ENCODE data around the gene IRGQ.
A peak's percentile ranks its signal among the peaks of the same experiment; 100 is the strongest.
"Not testable (repeated sequence)": the region's sequence is repeated elsewhere in the genome, so short reads cannot be mapped to it uniquely, and the experiment has no call there.

IRGQ gene

DNA sequence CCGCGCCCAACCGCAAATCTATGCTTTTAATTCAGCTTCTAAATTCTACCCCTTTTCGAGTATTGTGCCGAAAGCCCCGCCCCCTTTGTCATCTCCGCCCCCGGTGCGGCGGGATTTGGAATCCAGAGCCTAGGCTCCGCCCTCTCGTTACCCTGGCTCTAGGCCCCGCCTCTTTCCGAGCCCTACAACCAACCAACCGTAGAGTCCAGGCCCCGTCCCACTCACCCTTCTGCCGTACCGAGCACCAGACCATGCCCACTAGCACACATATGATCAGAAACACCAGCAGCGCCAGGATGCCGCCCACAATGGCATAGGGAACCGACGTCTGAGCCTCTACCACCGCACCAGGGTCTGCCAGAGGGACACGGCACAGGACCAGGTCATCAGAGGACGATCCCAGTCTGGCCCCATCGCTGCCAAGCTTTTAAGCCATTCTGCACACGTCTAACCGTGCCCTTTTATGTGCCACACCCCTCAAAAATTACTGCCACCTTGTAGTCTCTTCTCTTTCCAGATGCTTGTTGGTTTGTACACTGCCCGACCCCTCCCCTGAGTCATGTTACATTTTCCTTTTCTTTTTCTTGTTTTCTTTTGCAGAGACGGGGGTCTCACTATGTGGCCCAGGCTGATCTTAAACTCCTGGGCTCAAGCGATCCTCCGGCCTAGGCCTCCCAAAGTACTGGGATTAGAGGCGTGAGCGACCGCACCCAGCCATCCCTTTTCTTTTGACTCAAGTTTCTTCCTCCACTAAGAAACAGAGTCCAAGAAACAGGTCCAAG is 28.1 kb upstream of the IRGQ start:
- no peak for DNase-seq

DNA sequence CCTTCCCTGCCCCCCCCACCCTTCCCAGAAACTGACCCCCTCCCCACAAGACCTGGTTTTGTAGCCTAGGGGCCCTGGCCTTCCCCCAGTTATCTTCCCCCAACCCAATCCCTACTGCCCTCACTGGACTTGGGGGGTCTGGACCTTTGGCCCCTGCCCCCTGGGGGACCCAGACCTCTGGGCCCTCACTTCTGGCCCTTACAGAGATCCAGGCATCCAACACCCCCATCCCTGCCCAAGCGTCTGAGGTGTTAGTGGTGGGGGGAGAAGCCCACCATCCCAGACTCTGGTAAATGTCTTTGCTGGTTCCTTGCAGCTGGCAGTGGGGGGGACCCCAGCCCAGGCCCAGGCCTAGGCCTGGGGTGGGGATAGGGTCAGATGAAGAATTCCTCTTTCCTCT is 27.0 kb upstream of the IRGQ start:
- DNase-seq, result no peak

GRCh38 chr19:43622070-43622469 is 26.1 kb upstream of the IRGQ start:
- no peak for DNase-seq

DNA sequence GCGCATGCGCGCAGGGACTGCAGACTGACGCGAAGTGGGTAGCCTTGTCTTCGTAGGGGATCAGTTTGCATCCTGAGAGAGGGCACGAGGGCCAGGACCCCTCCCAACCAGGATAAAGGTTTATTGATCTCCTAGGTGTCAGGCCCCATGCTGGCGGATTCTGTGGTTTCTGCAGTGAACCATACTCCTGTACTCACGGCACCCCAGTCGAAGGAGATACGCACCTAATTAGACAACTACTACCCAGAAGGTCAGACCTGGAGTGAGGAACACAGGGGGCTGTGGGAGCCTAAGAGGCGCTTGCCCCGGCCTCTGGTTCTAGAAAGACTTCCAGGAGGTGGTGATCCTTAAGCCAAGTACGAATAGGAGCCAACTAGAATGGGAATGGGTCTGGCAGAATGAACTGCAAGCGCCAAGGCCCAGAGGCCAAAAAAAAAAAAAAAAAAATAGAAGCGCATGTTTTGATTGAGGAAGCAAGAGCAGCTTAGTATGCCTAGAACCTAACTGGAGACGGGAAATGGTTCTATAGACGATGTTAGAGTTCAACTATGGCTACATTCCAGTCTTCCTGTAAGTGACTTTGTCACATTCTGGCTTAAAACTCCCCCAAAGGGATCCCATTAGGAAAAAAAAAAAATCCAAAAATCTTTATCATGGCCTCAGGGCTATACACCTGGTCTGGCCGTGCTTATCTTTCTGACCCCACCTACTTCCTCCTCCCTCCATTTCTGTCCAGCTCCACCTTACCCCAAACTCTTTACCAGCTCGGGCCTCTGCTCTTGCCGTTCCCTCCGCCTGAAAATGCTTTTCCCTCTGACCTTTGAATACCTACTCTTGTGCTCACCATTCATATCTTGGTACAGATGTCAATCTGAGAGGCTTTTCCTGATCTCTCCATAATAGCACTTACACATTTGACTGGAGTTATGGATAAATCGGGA is 24.4 kb upstream of the IRGQ start:
- DNase-seq, result no peak

- DNase-seq, result peak; percentile 92
These were observed 23.5 kb upstream of the IRGQ start, which contains the start of gene ZNF428 for GRCh38 chr19:43619262-43620060. Gene ZNF428, minus strand, starts transcription at chr19:43619629. Its CDS starts 5,325 bp downstream, at chr19:43614304.

DNA sequence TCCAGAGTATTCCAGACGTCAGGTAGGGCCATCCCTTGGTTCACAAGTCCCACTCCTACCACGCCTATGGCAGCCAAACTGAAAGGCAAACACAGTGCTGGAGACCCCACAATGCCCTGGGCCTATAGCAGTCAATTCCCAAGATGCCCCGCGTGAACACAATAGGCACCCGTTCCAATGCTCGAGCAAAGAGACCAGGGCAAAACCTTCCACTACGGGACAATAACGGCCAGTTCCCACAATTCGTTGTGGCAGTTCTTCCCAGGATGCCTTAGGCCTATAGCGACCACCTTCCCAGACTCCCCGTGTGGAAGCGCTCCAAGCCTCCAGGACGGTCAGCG is 23.0 kb upstream of the IRGQ start:
- DNase-seq, result no peak

- no peak for DNase-seq
These were observed 21.0 kb upstream of the IRGQ start for GRCh38 chr19:43616954-43617353.

DNA sequence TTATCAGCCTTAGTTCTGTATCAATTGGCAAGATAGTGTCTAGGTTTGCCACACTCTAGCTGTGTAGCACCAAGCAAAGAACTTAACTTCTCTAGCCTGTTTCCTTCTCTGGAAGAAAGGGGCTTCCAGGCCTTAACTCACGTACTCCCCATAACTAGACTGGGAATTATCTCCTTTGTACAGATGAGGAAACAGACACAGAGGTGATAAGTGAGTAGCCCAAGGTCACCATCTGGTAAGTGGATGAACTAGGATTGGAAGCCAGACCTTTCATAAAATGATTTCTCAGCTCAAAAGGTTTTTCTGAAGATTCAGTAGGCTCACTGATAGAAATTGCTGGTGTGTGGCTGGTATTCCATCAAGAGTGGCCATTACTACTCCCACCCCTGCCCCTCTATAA is 20.4 kb upstream of the IRGQ start:
- DNase-seq, result no peak

GRCh38 chr19:43612374-43612773 is 16.4 kb upstream of the IRGQ start:
- DNase-seq, result no peak

DNA sequence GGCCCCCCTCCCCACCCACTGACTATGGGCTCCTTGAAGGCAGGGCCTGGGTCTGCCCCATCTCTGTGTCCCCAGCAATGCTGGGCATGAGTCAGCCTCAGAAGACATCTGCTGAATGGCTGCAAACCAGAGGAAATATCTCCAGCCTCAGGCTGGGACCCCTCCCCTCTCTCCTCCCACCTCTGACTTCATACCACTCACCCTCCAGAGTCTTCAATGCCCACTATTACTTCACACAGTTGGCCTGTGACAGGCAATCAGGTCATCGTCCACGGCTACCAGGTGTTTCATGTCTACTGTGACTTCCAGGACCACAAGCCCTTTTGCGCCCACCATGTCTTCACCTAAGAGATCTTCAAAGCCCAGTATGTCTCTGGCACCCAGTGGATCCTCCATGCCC is 15.9 kb upstream of the IRGQ start, which contains the start of gene SRRM5:
TSS of gene SRRM5 (plus strand) at position 301 of the 400 bp plus-strand sequence. CDS start at position 335, 34 bp downstream.
- no peak for DNase-seq

DNA sequence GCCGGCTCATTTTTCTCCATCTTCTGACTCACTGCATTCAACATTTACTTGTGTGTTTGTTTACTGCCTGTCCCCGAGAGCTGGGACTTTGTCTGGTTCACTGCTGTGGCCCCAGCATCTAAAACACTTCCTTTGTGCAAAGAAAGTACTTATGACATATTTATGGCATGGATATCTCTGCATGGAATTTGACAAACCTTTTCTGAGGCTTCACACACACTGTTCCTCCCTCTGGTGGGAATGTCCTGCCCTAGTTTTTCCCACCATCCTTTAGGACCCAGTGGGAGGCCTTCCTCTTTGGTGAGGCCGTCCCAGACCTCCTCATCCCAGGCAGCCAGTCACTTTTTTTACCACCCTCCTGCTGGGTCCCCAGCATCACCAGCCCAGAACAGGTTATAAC is 14.6 kb upstream of the IRGQ start:
- no peak for DNase-seq

- no peak for DNase-seq
These were observed 13.9 kb upstream of the IRGQ start for GRCh38 chr19:43609872-43610271.

DNA sequence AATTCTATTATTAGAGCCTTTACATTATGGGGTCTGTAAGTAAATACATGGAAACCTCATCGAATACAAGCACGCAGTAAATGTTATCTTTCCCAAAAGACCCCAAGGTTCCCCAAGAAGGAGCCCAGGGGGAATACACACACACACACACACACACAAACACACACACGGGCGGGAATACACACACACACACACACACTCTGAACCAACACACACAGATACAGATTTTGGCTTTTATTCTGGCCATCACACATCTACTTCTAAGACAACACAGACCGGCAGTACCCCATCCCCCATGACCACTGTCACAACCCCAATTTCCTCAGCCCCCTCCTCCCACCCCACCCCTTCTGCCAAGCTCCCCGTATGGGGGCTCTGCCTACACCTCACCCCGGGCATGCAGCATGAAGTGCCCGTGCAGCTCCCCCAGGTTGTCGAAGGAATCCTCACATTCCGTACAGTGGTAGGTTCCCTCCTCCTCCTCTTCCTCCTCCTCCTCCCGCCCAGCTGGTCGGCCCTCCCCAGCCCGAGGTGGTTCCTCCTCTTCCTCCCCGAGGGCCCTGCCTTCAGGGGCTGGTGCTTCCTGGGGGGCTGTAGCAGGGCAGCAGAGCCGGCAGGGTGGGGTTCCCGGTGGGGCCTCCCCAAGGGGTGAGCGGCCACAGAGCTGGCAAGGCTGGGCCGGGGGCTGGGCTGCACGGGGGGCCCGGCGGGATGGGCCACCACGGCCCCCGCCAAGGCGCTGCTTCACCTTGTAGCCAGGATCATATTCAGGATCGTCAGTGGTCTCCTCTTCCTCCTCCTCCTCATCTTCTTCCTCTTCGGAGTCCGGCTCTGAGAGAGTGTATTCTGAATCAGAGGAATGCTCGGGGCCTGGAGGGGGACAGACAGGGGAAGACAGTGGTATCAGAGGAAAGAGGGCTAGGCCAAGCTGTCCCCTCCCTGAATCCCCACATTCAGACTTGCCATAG is 11.6 kb upstream of the IRGQ start:
- no peak for DNase-seq

- no peak for DNase-seq
These were observed 10.8 kb upstream of the IRGQ start for GRCh38 chr19:43606569-43607229.

GRCh38 chr19:43605875-43606568 is 10.1 kb upstream of the IRGQ start:
- no peak for DNase-seq

DNA sequence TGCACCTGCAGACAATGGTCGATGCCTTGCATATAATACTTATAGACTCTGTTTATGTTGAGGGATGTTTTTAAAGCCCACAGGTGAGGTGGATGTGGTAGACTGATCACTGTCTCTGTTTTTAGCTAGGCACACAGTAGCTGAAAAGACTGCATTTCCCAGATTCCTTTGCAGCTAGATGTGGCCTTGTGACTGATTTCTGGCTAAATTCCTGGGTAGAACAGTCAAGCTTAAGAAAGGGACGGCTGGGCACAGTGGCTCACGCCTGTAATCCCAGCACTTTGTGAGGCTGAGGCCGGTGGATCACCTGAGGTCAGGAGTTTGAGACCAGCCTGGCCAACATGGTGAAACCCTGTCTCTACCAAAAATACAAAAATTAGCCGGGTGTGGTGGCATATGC is 4.4 kb upstream of the IRGQ start:
- not testable (repeated sequence) for DNase-seq

- DNase-seq, result no peak
These were observed 3.8 kb upstream of the IRGQ start for GRCh38 chr19:43599635-43600295.

- DNase-seq, result no peak
These were observed 2.7 kb upstream of the IRGQ start for GRCh38 chr19:43598445-43599240.

- DNase-seq, result no peak
These were observed 1.9 kb upstream of the IRGQ start for GRCh38 chr19:43597876-43598275.

All from left hindlimb (tissue), 1 donor.